ENCODE measurements around the gene AOPEP. TPM values are rescaled to one million over a fixed set of nuclear protein-coding genes. Genes with fewer than 3 reads are reported as not detected.

AOPEP gene
- total RNA-seq, 1 experiment from 2014 or later = 119 TPM

DNA sequence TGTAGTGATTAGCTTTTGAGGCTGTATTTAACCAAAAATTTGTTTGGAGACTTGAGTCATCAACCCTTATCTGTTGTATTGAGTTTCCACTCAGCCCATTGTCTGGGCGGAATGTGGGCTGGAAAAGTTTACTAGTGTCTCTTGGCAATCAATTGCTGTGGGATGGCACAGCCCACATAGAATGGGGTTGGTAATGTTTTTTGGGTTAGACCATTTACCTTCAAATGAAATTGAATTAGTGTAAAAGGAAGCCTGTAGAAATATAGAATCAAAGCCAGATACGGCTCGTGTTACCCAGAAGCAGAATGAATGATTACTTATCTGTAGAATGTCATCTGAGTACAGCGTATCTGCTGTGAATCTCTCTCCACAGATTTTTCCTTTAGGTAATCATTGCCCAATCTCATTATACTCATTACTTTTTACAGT lies 142.9 kb downstream of the AOPEP start:
- DNase-seq (ENCODE audit: low read depth) = peak; percentile 89

DNA sequence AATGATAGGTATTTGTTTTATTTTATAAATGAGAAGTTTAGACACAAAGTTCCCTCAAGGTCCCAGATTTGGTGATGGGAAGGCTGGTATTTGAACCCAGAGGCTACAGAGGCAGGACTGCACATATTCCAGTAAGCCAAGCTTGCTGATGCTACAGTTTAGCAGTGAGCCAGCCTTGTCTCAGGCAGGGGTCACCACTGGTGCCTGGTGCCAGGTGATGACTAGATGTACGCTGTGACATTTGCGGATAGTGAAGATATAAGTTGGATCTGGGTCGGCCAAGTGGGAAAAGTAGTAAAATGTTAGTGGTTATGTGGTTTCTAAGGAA lies 143.9 kb downstream of the AOPEP start:
- no peak for DNase-seq (ENCODE audit: low read depth)

DNA sequence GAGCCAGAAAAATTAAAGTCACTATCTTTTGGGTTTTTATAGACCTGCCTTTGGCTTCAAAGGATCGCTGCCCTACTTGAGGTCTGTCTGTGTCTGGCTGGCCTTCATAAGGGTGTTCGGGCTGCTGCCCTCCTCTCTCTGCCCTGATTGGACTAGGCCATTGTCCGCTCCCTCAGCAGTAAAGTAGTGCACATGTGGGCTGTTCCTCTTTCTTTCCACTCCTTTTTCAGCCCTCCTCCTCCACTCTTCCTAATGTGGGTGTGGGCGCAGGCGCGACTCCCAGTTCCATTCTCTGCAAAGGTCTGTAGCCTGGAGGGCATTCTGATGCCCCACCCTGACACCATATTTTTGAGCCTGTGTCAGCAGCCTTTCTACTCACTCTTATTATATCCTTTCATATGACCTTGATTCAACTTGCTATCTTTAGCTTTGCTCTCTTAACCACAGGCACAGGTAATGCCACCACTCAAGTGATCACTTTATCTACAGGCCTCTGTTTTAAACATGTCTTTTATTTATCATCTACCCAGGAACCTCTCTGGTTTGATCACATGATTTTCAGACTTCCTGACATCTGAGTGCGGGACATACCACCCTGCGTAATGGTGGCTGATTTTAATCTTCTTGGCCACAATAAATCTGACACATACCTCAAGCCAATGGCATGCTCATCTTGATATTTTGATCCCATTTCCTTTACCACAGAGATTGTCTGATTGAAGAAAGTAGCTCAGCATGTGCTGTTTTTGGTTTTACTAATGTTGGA lies 144.5 kb downstream of the AOPEP start:
- peak; percentile 95 for DNase-seq (ENCODE audit: low read depth)

DNA sequence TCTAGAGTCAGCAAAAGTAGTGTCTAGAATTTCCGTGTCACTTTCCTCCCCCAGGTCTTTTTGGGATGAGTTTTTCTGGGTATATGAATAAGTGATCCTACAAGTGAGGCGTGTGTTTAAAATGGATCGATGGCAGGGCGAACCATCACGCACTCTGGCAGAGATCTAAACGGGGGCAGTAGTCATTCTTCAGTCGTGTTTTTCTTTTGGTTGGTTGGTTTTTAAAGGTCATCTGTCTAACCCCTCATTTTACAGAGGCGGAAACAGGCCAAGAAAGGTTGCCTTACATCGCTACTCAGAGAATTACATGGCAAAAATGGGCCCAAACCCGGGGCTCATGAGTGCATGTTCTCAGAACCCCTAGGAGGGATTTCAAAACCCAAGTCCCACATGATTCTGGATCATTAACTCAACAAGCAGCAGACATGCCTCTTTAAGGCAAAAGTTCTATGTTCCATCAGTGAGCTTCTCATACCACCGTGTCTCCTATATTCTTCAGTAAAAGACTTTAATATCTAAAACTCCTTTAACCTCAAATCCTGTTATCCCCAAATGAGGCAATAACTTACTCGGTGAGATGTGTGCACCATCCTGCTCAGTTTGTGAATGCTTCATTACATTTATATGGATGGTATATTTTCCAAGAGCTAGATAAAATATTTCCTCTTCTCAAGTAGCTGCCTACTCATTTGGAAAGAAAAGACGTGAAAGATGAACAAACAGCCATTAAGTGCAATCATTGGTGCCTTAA lies 145.8 kb downstream of the AOPEP start:
- DNase-seq (ENCODE audit: low read depth) = no peak

DNA sequence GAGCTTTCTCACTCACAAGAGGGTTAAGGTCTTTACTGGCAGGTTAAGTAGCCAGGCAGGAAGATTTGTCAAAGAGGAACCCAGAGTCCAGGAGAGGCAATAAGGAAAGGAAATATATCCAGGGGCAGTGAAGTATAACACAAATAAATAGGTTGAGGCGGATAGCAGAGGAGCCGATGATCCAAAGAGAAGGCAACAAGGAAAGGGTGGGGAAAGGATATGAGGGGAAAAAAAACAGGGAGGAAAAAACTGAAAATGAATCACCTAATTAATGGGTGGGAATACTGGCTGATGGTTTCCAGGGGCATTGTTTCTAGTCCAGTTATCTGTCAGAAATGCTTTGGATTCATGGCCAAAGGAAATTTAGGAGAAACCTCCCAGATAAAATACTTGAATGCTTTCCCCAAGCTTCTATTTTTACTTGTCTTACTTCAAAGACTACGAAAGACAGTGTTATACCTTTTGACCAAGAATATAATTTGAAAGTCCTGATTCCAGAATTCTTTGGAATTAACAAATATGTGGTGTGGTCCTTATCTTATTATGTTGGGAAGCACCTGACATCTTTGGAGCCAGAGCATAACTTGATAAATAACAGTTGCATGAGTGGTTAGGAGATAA lies 146.5 kb downstream of the AOPEP start:
- peak; percentile 56 for DNase-seq (ENCODE audit: low read depth)

DNA sequence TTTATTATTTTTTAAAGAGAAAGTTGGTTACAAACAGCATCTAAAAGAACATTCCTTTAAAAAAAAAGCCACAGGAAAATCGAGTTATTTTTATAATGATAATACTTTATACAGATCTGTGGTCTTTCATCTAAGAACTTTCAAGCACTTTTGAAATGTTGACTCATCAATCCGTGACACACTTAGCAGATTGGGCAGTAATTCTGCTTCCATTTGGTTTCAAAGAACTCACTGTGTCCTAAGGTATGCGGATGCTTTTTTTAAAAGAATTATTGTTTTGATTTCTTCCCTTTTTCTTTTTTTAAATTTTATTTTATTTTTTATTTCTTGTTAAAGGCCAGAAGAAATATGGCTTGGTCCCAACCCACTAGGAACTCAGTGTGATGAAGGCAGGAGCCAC lies 147.8 kb downstream of the AOPEP start:
- peak; percentile 77 for DNase-seq (ENCODE audit: low read depth)

DNA sequence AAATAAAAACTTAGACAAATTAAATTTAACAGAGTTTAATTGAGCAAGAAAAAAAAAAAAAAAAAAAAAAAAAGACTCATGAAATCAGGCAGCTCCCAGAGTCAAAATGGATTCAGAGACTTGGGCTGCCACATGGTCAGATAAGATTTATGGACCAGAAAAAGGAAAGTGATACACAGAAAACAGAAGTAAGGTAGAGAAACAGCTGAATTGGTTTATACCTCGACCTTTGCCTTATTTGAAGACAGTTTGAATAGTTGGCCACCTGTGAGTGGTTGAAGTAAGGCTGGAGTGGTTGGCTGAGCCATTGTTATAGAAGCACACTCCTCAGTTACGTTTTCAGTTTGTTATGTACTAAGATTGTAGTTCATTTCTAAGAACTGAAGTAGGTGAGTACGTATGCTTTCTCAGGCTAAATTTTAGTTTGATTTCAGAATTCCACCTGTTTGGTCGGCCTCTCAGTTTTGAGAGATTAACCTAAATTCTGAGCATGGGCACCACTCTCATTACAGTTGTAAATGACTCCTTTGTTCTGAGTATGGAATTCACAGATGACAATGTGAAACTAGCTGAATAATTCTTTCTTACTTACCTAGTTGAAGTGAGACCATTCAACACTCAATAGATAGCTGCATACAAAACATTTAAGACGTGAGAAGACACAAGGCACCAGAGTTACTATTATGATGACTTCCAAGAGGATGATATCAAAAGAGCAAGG lies 149.0 kb downstream of the AOPEP start:
- DNase-seq (ENCODE audit: low read depth) = no peak

DNA sequence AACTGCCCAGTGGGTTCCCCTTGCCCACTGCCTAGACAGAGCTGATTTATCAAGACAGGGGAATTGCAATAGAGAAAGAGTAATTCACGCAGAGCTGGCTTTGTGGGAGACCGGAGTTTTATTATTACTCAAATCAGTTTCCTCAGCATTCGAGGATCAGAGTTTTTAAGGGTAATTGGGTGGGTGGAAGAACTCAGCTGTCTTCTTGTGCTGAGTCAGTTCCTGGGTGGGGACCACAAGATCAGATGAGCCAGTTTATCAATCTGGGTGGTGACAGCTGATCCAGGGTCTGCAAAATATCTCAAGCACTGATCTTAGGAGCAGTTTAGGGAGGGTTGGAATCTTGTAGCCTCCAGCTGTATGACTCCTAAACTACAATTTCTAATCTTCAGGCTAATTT lies 152.3 kb downstream of the AOPEP start:
- peak; percentile 76 for DNase-seq (ENCODE audit: low read depth)

DNA sequence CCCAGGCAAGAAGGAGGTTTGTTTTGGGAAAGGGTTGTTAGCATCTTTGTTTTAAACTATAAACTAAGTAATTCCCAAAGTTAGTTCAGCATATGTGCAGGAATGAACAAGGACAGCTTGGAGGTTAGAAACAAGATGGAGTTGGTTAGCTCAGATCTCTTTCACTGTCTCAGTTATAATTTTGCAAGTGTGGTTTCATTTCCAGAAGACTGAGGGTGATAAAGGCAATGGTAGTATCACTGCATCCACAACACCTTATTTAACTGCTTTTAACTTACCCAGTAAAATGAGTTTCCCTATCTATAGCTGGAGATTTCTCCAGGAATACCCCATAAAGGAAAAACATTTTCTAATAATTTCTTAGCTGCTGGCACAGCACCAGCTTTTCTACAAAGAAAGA lies 152.7 kb downstream of the AOPEP start:
- no peak for DNase-seq (ENCODE audit: low read depth)

DNA sequence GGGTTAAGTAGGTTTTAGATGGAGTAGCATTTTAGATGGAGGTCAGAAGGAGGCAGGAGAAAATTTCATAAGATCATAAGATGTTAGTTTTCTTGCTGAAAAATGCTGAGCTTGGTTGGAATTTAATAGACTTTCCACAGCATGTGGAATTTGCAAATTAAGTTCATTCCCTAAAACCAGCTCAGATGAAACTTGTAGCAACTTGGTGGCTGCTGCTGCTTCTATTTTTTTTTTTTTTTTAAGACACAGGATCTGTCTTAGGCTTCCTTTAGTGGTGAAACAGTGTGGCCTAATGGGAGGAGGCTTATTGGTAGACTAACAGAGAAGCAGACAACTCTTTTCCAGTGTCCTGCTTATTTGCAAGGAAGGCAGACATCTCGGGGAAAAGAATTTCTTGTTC lies 154.5 kb downstream of the AOPEP start:
- no peak for DNase-seq (ENCODE audit: low read depth)

DNA sequence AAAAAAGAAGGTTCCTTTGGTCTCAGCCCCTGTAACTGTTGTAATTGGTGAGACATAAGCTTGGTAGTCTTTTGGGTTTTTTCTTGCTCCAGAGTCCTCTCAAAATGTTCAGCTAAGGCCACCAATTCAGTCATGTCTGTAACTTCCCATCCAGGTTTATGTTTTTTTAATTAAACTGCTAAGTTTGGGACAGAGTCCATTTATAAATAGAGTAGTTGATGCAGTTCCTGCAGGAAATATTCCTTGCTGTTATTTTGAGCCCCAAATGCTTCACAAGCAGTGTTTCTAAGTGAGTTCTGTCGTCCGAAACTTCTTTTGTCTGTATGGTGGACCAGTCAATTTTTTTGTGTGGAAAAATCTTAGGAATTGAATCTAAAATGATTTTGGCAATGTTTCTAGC lies 155.0 kb downstream of the AOPEP start:
- DNase-seq (ENCODE audit: low read depth) = no peak

DNA sequence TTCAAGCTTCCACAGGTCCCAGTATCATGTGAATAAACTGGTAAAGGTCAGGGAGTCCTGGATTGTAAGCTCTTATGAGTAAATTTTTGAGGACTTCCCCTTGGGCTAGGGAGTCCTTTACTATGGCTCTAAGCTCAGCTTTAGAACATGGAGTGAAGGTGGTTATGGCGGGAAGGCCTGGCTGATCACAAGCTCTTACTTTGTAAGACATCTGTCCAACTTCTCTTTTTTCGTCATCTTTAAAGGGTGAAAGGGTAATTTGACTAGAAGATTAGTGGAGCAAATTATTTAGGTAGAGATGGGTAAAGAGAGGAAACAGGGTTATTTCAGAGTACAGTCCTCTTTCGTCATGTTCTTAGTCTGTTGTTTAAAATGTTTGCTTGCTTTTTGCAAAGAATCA lies 155.4 kb downstream of the AOPEP start:
- DNase-seq (ENCODE audit: low read depth) = no peak

DNA sequence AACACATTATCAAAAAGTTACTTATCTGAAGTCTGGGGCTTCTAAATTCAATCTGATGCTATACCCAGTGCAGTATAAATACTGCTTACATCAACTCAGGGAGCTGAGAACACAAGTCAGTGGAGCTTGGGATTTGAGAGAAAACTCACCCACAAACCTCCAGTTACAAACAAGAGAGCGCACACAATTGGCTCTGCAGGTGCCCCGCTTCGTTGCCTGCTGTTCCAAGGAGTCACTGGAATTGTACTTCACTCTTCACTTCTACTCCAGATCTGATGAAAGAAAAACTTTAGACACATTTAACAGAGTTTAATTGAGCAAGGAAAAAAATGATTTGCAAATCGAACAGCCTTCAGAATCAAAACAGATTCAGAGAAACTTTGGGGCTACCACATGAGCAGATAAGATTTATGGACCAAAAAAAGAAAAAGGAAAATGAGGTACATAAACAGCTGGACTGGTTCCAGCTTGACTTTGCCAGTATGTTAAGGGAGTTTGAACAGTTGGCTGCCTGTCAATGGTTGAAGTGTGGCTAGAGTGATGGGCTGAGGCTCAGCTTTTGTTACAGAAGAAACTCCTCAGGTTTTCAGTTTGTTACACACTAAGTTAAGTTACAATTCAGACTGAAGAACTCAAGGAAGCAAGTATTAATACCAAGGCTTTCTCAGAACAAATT lies 156.6 kb downstream of the AOPEP start:
- no peak for DNase-seq (ENCODE audit: low read depth)

DNA sequence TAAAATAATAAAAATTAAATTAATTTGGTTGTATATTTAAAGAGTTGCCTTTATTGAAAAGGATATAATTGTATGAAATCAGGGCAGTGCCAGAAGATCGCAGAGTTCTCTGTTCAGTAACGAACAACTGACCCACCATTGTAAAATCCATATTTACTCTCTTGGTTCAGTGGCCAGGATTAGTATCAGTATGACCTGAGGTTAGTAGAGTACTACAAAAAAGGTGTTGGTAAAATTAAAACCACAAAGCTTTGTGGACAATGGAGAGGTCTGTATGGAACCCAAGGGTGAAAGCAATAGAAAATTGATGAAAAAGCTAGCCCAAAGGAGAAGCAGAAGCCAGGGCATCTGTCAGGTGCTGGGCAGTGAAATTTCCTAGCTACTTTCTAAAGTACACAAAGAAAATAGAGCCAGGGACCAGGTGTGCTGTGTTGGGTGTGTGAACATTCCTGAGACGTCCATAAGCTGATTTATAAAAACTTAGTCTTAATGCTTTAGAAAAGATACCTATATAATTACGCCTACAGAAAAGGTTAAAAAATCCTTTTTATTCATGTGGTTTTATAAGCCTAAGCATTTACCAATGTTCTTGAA lies 159.5 kb downstream of the AOPEP start:
- no peak for DNase-seq (ENCODE audit: low read depth)

DNA sequence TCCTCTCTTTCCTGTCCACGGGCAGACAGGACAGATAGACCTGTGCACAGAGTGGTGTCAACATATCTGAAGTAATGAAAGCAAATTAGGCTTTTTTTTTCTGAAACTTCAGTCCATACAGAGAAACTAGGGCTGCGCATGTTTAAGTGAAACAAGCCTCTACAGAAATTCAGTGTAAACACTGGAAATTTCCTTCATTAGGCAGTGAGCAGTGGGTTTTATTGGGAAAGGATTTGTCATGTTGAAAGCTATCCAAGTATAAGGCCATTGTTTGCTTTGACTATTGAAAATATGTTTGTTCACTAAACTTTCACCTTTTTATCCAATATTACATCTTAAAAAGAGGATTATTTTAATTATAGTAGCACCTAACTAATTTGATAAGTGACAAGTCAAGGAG lies 161.2 kb downstream of the AOPEP start:
- no peak for DNase-seq (ENCODE audit: low read depth)

DNA sequence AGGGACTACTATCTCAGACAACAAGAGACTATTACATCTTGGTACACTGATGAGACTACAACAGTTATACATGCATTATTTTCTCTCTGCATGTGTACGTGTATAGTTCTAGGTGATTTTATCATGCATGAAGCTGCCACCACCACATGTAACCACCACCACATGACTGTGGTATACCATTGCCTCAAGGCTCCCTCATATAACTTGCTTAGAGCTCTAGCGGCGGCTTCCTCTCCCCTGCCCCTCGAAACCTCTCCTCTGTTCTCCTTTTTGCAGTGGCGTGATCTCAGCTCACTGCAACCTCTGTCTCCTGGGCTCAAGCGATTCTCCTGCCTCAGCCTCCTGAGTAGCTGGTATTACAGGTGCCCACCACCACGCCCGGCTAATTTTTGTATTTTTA lies 162.3 kb downstream of the AOPEP start:
- DNase-seq (ENCODE audit: low read depth) = no peak

DNA sequence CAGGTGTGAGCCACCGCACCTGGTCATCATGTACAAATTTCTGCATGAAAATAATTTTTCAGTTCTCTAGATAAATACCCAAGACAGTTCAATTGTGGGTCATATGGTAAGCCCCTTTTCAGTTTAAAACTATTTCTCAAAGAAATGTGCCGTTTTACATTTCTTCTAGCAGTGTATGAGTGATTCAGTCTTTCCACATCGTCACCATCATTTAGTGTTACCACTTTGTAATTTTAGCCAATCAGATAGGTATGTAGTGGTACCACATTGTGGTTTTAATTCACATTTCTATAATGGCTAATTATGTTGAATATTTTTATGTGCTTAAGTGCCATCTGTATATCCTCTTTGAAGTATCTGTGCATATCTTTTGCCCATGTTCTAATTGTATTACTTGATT lies 163.1 kb downstream of the AOPEP start:
- DNase-seq (ENCODE audit: low read depth) = no peak

DNA sequence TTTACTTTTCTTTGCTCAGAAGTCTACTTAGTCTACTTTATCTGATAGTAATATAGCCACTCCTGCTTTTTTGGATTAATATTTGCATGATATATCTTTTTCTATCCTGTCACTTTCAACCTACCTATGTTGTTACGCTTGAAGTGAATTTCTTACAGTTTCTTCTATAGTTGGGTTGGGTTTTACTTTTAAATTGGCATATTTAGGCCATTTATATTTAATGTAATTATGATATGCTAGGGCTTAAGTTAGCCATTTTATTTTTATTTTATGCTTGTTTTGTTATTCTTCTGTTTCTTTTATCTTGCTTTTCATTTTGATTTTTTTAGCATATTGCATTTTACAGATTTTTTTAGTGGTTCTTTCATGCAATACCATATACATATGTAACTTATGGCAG lies 164.7 kb downstream of the AOPEP start:
- DNase-seq (ENCODE audit: low read depth) = no peak

DNA sequence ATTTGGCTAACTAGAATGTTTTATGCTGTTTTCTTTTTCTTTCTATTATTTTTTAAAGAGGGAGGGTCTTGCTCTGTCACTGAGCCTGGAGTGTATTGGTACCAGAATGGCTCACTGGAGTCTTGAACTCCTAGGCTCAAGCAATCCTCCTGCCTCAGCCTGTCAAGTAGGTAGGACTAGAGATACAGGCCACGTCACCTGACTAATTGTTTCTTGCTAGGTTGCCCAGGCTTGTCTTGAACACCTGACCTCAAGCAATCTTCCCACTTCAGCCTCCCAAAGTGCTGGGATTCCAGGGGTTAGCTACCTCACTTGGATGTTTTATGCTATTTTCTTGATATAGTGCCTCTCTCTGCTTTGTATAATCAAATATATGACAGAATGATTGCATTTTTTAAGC lies 166.2 kb downstream of the AOPEP start:
- DNase-seq (ENCODE audit: low read depth) = no peak

DNA sequence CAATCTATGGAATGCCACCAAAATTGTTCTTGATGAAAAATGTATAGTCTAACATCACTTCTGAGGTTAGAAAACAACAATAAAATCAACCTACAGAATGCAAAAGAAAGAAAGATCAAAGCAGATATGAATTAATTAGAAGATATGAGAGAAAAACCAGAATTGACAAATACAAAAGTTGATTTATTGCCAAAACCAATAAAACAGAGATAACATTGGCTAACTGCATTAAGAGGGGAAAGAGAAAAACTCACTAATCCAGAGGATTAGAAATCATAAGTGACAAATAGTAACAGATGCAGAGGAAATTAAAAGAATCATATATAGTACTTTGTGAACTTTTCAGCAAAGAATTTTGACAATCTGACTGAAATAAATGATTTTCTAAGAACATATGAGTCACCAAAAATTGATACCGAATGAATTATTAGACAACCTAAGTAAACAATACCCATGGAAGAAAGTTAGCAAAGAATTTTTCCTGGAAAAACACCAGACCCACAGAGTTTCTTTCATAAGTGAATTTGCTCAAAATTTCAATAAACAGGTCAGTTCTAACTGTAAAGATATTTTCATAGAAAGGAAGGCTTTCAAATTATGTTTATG lies 167.7 kb downstream of the AOPEP start:
- DNase-seq (ENCODE audit: low read depth) = no peak

DNA sequence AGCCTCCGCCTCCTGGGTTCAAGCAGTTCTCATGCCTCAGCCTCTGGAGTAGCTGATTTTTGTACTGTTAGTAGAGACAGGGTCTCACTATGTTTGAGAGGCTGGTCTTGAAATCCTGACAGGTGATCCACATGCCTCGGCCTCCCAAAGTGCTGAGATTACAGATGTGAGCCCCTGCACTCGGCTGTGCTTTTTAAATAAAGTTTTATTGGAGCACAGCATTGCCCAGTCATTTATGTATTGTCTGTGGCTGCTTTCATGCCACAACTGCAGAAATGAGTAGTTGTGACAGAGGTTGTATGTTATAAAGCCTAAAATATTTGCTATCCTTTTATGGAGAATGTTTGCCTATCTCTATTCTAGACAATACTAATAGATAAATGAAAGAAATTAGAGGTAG lies 169.2 kb downstream of the AOPEP start:
- DNase-seq (ENCODE audit: low read depth) = no peak

All from RPMI7951 (cell line).